Keratinocyte (primary cell): ENCODE results near the gene HDGF.

Experiments used
- EZH2 ChIP-seq: IDR thresholded peaks from one replicate; pipeline ENCODE4 v1.6.1; 2012; ENCODE audit warnings: inconsistent platforms, mild to moderate bottlenecking, low read length, moderate library complexity
- TF ChIP-seq, protein P1 (sequence below), 3 experiments: IDR thresholded peaks in 1 of 3; conservative IDR thresholded peaks in 1 of 3; optimal IDR thresholded peaks in 1 of 3; 2 replicates in 2 of 3; 3 replicates in 1 of 3; pipeline versions ENCODE3 to v1.5.1; 2011; ENCODE audit warnings: low read length in 3 of 3, mild to moderate bottlenecking in 3 of 3, moderate library complexity in 2 of 3, control low read depth in 1 of 3, inconsistent platforms in 1 of 3; ENCODE audit not compliant: insufficient read depth in 2 of 3; ENCODE audit errors: extremely low read depth in 1 of 3

DNA sequence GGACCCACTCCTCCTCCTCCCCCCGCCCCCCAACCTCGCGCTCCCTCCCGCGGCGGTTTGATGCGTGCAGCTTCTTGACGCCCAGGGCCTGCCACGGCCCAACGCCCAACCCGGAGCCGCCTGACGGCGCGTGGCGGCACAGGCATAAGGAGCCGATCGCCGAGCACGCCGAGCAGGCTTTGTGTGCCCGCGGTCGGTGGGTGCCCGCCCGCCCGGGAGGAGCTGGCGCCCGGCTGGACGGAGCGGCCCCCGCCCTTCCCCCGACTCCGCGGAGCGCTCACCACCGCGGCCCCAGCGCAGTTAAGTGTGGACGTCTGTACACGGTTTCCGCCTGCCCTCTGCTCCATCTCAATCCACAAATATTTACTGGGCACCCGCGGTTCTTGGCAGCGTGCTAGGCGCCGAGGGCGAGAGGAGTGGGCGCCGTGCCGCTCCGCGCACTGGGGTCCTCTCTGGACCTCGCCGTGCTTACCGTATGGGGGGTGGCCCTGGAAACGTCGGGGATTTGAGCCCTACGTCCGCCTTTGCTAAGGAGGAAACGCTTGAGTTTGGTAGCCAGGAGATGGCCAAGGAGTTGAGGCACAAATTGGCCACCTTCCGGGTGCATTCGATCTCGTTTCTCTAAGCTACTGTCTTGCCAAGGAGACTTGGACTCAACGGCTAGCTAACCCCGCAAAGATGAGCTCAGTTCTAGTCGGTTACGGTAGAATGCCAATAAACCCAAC lies 444 bp upstream of the HDGF start:
- TF ChIP-seq, protein P1, sequence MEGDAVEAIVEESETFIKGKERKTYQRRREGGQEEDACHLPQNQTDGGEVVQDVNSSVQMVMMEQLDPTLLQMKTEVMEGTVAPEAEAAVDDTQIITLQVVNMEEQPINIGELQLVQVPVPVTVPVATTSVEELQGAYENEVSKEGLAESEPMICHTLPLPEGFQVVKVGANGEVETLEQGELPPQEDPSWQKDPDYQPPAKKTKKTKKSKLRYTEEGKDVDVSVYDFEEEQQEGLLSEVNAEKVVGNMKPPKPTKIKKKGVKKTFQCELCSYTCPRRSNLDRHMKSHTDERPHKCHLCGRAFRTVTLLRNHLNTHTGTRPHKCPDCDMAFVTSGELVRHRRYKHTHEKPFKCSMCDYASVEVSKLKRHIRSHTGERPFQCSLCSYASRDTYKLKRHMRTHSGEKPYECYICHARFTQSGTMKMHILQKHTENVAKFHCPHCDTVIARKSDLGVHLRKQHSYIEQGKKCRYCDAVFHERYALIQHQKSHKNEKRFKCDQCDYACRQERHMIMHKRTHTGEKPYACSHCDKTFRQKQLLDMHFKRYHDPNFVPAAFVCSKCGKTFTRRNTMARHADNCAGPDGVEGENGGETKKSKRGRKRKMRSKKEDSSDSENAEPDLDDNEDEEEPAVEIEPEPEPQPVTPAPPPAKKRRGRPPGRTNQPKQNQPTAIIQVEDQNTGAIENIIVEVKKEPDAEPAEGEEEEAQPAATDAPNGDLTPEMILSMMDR (optimal IDR thresholded peaks at IDR 0.05 in 1 of 3, IDR thresholded peaks at IDR 0.05 in 1 of 3, conservative IDR thresholded peaks at IDR 0.05 in 1 of 3; ENCODE audit: extremely low read depth in 1 of 3, insufficient read depth in 2 of 3, low read length in 3 of 3): peak in 1 of 3 experiments; percentile 21
- TF ChIP-seq EZH2: no peak
